ENCODE data around the gene RSPO3.
A peak's percentile ranks its signal among the peaks of the same experiment; 100 is the strongest.

Gene RSPO3

DNA sequence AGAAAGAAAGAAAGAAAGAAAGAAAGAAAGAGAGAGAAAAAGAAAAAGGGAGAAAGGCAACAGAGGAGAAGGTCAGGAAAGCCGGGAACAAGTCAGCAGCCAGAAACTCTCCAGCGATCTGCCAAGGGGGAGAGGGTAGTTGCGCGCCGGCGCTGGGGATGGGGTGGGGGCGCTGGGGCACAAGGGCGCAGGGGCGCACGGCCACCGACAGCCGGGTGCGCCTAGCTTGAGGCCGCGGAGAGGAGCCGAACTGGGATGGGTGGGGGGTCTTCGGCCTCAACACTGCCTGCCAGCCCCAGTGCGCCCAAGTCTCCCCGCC, 533 bp upstream of the RSPO3 start (continued):
- TF ChIP-seq ISL1 (CRISPR knock-in tag; IDR thresholded peaks at IDR 0.05) (no peak), SNAI2 (CRISPR knock-in tag; IDR thresholded peaks at IDR 0.05) (no peak), PPARA (CRISPR knock-in tag; IDR thresholded peaks at IDR 0.05; ENCODE audit: borderline replicate concordance) (no peak), GLIS3 (CRISPR knock-in tag; IDR thresholded peaks at IDR 0.05) (no peak), OSR1 (CRISPR knock-in tag; IDR thresholded peaks at IDR 0.05) (no peak), ZNF8 (CRISPR knock-in tag; IDR thresholded peaks at IDR 0.05) (no peak)

DNA sequence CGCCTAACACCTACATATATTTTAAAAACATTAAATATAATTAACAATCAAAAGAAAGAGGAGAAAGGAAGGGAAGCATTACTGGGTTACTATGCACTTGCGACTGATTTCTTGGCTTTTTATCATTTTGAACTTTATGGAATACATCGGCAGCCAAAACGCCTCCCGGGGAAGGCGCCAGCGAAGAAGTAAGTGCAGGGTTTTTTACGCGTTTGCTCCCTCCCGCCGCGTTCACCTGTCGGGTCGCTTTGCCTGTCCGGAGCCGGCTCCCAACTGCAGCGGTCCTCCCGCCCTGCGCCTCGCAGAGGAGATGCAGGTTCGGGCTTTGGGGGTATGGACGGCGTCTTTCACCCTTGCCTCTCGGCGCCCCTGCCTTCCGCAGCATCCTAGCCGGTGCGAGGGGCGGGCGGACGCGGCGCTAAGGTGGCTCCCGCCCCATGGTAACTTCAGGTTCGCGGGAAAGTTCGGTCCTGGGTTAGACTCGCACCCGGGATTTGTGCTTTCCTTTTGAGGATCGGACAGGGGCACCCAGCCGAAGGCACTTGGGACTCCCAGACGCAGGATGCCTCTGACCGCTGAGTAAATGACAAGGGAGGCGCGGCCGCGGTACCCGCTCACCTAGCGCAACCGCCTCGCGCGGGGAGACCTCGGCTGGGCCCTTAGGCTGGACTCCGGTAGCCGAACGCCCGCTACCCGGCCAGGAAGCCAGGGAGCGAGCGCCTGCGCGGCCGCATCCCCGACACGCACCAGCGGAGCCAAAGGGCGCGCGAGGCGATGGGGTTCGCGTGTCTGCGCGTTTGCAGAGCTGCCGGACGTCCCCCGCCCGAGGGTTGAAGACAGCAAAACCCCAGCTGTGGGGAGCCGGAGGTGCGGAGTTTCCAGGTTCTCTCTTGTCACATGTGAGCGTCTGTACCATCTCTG, 891 bp downstream of the RSPO3 start:
- TF ChIP-seq, protein P1, sequence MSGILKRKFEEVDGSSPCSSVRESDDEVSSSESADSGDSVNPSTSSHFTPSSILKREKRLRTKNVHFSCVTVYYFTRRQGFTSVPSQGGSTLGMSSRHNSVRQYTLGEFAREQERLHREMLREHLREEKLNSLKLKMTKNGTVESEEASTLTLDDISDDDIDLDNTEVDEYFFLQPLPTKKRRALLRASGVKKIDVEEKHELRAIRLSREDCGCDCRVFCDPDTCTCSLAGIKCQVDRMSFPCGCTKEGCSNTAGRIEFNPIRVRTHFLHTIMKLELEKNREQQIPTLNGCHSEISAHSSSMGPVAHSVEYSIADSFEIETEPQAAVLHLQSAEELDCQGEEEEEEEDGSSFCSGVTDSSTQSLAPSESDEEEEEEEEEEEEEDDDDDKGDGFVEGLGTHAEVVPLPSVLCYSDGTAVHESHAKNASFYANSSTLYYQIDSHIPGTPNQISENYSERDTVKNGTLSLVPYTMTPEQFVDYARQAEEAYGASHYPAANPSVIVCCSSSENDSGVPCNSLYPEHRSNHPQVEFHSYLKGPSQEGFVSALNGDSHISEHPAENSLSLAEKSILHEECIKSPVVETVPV (CRISPR knock-in tag; IDR thresholded peaks at IDR 0.05): no peak
- TF ChIP-seq GLIS3 (CRISPR knock-in tag; IDR thresholded peaks at IDR 0.05): no peak
- ATAC-seq: peak; percentile 21

DNA sequence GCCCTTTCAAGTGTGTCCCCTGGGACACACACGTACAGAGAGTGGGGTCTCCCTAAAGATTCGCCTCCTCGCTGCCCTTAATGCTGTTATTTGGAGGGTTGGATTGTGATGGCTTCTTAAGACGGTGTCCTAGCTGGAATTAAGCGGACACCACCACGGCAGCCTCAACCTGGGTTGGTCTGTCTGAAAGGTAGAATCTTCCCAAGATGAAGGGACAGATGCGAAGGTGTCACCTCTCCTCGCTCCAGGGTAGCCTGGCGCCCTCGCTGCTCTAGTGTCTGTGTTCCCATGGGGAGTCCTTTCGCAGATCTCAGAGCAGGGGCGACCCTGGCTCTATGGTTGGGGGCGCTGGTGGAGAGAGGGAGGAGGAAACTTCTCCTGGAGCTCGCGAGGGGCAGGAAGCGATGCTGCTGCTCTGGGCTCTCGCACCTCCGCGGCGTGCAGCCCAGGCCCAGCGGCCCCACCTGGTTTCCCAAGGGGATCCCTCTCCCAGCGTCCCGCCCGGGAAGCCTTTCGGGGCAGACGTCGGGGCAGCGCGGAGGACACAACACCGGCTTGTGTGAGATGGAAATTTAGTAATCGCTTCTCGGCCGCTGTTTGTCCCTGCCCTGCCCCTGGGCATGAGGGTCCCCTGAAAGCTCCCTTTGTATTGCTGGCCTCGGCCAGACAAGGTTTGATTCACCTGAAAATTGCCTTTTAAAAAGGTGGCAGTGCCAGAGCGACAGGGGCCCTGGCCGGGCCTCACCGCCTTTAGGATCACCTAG, 1.7 kb downstream of the RSPO3 start:
- peak; percentile 9 for ATAC-seq

DNA sequence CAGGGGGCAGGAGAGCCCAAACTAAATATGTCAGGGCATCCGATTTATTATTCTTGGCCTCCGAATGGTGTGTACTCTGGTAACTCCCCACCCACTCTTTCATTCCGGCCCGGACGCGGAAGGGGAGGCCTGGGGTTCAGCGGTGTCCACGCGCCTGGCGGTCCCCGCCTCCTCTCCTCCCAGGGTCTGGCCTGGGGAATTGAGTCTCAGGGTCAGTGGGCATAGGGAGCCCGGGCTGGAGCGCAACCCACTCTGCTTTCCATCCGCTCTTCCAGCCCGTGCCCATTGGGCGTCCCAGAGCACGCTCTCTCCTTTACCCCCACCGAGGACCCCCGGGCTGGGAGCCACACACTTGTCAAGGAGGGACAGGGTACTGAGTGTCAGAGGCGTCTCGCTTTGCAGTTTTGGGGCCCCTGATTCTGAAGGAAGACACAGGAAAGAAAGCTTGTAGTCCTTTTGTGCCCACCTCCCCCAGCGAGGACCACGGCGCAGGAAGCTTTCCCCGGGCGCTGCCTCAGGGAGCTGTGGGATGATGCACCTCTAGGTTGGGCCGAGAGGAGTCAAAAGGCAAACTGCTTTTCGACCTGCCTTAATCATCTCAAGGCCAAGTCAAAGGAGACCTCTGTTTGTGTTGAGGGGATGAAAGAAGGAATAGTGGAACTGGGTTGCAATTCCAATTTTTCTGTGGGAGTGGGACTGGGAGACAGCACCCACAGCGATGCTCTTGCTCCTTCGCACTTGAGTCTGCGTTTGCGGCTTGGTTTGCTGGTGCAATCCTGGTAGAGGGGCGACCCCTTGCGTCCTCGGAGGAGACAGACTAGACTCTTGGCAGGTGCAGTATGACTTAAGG, 2.5 kb downstream of the RSPO3 start:
- ATAC-seq: peak; percentile 89
- TF ChIP-seq CSDC2 (CRISPR knock-in tag; IDR thresholded peaks at IDR 0.05) (no peak), ZNF565 (CRISPR knock-in tag; conservative IDR thresholded peaks at IDR 0.05; ENCODE audit: low read depth) (no peak), ZFP3 (CRISPR knock-in tag; IDR thresholded peaks at IDR 0.05) (no peak), ESRRG (CRISPR knock-in tag; IDR thresholded peaks at IDR 0.05) (no peak)
- TF ChIP-seq, protein P2, sequence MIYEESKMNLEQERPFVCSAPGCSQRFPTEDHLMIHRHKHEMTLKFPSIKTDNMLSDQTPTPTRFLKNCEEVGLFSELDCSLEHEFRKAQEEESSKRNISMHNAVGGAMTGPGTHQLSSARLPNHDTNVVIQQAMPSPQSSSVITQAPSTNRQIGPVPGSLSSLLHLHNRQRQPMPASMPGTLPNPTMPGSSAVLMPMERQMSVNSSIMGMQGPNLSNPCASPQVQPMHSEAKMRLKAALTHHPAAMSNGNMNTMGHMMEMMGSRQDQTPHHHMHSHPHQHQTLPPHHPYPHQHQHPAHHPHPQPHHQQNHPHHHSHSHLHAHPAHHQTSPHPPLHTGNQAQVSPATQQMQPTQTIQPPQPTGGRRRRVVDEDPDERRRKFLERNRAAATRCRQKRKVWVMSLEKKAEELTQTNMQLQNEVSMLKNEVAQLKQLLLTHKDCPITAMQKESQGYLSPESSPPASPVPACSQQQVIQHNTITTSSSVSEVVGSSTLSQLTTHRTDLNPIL (CRISPR knock-in tag; IDR thresholded peaks at IDR 0.05; ENCODE audit: low read depth): no peak

More for the DNA sequence above, 1.7 kb downstream of the RSPO3 start:
- TF ChIP-seq CSDC2 (CRISPR knock-in tag; IDR thresholded peaks at IDR 0.05): no peak
- TF ChIP-seq, protein P2 (CRISPR knock-in tag; IDR thresholded peaks at IDR 0.05; ENCODE audit: low read depth): no peak
- no peak for TF ChIP-seq OSR1 (CRISPR knock-in tag; IDR thresholded peaks at IDR 0.05)
- no peak for TF ChIP-seq ARNTL (CRISPR knock-in tag; IDR thresholded peaks at IDR 0.05; ENCODE audit: borderline replicate concordance, low read depth)
- TF ChIP-seq TCF4 (CRISPR knock-in tag; IDR thresholded peaks at IDR 0.05; ENCODE audit: borderline replicate concordance): no peak
- no peak for TF ChIP-seq RARB (CRISPR knock-in tag; IDR thresholded peaks at IDR 0.05)
- no peak for TF ChIP-seq ZNF8 (CRISPR knock-in tag; IDR thresholded peaks at IDR 0.05)
- TF ChIP-seq PPARA (CRISPR knock-in tag; IDR thresholded peaks at IDR 0.05; ENCODE audit: borderline replicate concordance): no peak
- no peak for TF ChIP-seq TOX (CRISPR knock-in tag; IDR thresholded peaks at IDR 0.05; ENCODE audit: borderline replicate concordance)
- no peak for TF ChIP-seq ISL1 (CRISPR knock-in tag; IDR thresholded peaks at IDR 0.05)
- no peak for TF ChIP-seq SNAI2 (CRISPR knock-in tag; IDR thresholded peaks at IDR 0.05)
- TF ChIP-seq ZC3H10 (CRISPR knock-in tag; IDR thresholded peaks at IDR 0.05): no peak
- TF ChIP-seq ZNF565 (CRISPR knock-in tag; conservative IDR thresholded peaks at IDR 0.05; ENCODE audit: low read depth): no peak

DNA sequence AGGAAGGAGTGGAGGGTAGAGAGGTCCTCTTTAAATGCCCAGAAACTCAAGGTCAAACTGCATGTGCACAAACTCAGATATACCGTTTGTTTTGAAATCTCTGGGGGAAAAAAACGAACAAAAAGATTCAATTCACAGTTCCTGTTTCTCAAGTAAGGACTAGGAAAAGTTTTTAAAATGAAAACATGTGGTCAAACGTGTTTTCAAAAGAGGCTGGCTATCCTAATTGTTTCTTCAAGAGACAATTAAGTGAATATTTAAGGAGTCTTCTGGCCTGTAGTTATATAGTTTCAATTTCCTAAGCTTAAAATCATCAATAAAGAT, 3.1 kb downstream of the RSPO3 start:
- ATAC-seq: no peak
- TF ChIP-seq, protein P2 (CRISPR knock-in tag; IDR thresholded peaks at IDR 0.05; ENCODE audit: low read depth): no peak
- TF ChIP-seq SNAI2 (CRISPR knock-in tag; IDR thresholded peaks at IDR 0.05) (no peak), ZNF70 (CRISPR knock-in tag; IDR thresholded peaks at IDR 0.05) (no peak), CSDC2 (CRISPR knock-in tag; IDR thresholded peaks at IDR 0.05) (no peak), OSR1 (CRISPR knock-in tag; IDR thresholded peaks at IDR 0.05) (no peak), ARNTL (CRISPR knock-in tag; IDR thresholded peaks at IDR 0.05; ENCODE audit: borderline replicate concordance, low read depth) (no peak)
- TF ChIP-seq, protein P3, sequence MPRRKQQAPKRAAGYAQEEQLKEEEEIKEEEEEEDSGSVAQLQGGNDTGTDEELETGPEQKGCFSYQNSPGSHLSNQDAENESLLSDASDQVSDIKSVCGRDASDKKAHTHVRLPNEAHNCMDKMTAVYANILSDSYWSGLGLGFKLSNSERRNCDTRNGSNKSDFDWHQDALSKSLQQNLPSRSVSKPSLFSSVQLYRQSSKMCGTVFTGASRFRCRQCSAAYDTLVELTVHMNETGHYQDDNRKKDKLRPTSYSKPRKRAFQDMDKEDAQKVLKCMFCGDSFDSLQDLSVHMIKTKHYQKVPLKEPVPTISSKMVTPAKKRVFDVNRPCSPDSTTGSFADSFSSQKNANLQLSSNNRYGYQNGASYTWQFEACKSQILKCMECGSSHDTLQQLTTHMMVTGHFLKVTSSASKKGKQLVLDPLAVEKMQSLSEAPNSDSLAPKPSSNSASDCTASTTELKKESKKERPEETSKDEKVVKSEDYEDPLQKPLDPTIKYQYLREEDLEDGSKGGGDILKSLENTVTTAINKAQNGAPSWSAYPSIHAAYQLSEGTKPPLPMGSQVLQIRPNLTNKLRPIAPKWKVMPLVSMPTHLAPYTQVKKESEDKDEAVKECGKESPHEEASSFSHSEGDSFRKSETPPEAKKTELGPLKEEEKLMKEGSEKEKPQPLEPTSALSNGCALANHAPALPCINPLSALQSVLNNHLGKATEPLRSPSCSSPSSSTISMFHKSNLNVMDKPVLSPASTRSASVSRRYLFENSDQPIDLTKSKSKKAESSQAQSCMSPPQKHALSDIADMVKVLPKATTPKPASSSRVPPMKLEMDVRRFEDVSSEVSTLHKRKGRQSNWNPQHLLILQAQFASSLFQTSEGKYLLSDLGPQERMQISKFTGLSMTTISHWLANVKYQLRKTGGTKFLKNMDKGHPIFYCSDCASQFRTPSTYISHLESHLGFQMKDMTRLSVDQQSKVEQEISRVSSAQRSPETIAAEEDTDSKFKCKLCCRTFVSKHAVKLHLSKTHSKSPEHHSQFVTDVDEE (CRISPR knock-in tag; IDR thresholded peaks at IDR 0.05): no peak

All from SK-N-SH treated with all-trans-retinoic acid at 6 μM for 48 hours (cell line).